Measurements from ENCODE around the gene TEKTIP1. TPM values are rescaled to one million over a fixed set of nuclear protein-coding genes. Genes with fewer than 3 reads are reported as not detected.

Gene TEKTIP1
- total and polyA plus RNA-seq, 2 donors from 2014 or later, result 1.2 to 9.2 TPM

DNA sequence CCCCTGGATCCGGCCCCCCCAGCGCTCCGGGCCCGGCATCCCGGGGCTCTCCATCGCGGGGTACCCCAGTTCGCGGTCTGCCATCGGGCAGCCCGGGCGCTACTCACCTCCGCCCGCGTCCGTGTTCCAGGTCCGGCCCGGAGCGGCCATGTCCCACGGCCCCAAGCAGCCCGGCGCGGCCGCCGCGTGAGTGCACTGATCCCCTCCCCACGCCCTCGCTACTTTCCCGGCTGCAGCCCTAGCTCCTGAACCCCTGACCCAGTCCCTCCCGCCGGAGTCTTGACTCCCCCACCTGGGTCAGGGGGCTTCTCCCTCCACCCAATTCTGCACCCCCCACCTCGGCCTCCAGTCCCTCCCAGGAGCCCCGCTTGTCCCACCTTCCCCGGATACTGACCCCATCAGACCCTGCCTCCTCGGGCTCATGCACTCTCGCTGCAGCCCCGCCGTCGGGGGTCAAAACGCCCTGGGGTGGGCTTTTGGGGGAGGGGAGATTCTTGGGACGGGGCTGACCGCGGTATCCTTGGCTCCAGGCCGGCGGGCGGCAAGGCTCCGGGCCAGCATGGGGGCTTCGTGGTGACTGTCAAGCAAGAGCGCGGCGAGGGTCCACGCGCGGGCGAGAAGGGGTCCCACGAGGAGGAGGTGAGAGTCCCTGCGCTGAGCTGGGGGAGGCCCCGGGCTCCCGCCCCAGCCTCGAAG, 34.3 kb downstream of the TEKTIP1 start:
- Histone ChIP-seq H3K27ac (ENCODE audit: low read depth in 2 of 2, low read length in 2 of 2) (no peak overlapping the region), H3K27me3 (ENCODE audit: control insufficient read depth, insufficient read depth, low read length) (no peaks in the 10 kb centered on the region), H3K9me3 (ENCODE audit: control insufficient read depth in 2 of 3, insufficient read depth in 1 of 3, low read length in 3 of 3) (no peaks in the 10 kb centered on the region), H3K4me1 (ENCODE audit: control insufficient read depth in 2 of 3, insufficient read depth in 2 of 3, low read depth in 1 of 3, low read length in 3 of 3) (peaks cover 0 to 4% (median 3%) of the 10 kb centered on the region in 3 donors), H3K4me3 (ENCODE audit: low read length in 3 of 3) (peak overlapping the region; percentile 57 to 76 (median 70)), H3K9ac (ENCODE audit: low read length in 3 of 3) (peak overlapping the region; percentile 18 to 65 (median 32)), H3K36me3 (ENCODE audit: control insufficient read depth in 2 of 3, insufficient read depth in 3 of 3, low read length in 3 of 3) (peaks cover 0 to 2% (median 0%) of the 10 kb centered on the region in 3 donors)
- no peak for TF ChIP-seq CTCF (IDR thresholded peaks at IDR 0.05; ENCODE audit: borderline replicate concordance, extremely low read depth, insufficient read depth)
- FAIRE-seq (no peak), DNase-seq (peak in 2 of 5 donors; percentile 46 to 87)
- intact Hi-C loops (cut with DNase I), result no loop called here

DNA sequence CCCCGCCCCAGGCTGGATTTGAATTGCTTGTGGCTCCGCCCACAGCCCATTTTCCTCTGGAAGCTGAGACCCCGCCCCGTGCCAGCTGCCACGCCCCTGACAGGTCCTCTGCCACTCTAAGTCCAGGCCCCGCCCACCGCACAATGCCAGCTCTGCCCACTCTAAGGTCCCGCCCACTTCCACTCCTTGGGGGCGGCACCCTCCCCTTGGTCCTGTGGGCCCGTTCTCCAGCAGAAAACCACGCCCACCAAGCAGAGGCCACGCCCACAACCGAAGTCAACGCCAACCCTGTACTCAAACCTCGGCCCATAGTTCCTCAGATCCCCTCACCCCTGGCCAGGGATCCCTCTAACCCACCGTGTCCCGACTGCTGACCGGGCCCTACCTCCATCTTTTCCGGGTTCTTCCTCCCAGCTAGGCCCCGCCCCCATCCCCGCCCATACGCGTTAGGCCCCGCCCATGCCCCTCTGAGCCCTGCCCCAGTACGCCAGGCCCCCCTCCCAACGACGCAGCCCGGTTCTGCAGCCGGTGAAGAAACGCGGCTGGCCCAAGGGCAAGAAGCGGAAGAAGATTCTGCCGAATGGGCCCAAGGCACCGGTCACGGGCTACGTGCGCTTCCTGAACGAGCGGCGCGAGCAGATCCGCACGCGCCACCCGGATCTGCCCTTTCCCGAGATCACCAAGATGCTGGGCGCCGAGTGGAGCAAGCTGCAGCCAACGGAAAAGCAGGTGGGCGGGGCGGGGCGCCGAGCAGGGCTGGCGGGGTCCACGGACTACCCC, 35.1 kb downstream of the TEKTIP1 start:
- H3K4me3 ChIP-seq (ENCODE audit: low read length in 3 of 3), result peak overlapping the region in 1 of 3 donors; percentile 76
- no peaks in the 10 kb centered on the region for H3K9me3 ChIP-seq (ENCODE audit: control insufficient read depth in 2 of 3, insufficient read depth in 1 of 3, low read length in 3 of 3)
- H3K27me3 ChIP-seq (ENCODE audit: control insufficient read depth, insufficient read depth, low read length), result no peaks in the 10 kb centered on the region
- intact Hi-C loops (cut with DNase I), result no loop called here
- peaks cover 0 to 2% (median 0%) of the 10 kb centered on the region in 3 donors for H3K36me3 ChIP-seq (ENCODE audit: control insufficient read depth in 2 of 3, insufficient read depth in 3 of 3, low read length in 3 of 3)
- H3K9ac ChIP-seq (ENCODE audit: low read length in 3 of 3), result no peak overlapping the region
- peaks cover 0 to 4% (median 3%) of the 10 kb centered on the region in 3 donors for H3K4me1 ChIP-seq (ENCODE audit: control insufficient read depth in 2 of 3, insufficient read depth in 2 of 3, low read depth in 1 of 3, low read length in 3 of 3)
- peak; percentile 87 to 96 (median 92) for DNase-seq
- no peak for TF ChIP-seq CTCF (IDR thresholded peaks at IDR 0.05; ENCODE audit: borderline replicate concordance, extremely low read depth, insufficient read depth)
- no peak overlapping the region for H3K27ac ChIP-seq (ENCODE audit: low read depth in 2 of 2, low read length in 2 of 2)
- FAIRE-seq, result no peak

DNA sequence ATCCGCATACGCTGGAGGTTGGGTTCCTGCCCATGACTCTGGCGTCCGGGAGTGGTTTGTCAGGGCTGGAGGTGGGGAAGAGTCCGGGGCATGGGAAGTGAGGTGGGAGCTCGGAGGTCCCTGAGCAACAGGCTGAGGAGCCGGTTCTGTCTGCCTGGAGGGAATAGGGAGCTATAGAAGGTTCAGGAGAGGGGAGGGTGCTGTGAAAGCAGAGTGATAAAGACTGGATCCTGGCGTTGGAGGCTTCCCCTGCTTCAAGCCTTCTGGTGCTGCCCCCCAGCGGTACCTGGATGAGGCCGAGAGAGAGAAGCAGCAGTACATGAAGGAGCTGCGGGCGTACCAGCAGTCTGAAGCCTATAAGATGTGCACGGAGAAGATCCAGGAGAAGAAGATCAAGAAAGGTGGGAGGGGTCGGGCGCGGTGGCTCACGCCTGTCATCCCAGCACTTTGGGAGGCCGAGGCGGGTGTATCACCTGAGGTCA, 36.3 kb downstream of the TEKTIP1 start:
- peaks cover 0 to 2% (median 0%) of the 10 kb centered on the region in 3 donors for H3K36me3 ChIP-seq (ENCODE audit: control insufficient read depth in 2 of 3, insufficient read depth in 3 of 3, low read length in 3 of 3)
- no peaks in the 10 kb centered on the region for H3K9me3 ChIP-seq (ENCODE audit: control insufficient read depth in 2 of 3, insufficient read depth in 1 of 3, low read length in 3 of 3)
- H3K9ac ChIP-seq (ENCODE audit: low read length in 3 of 3), result no peak overlapping the region
- TF ChIP-seq CTCF (IDR thresholded peaks at IDR 0.05; ENCODE audit: borderline replicate concordance, extremely low read depth, insufficient read depth), result no peak
- intact Hi-C loops (cut with DNase I), result no loop called here
- H3K4me3 ChIP-seq (ENCODE audit: low read length in 3 of 3), result no peak overlapping the region
- FAIRE-seq (no peak), DNase-seq (peak in 1 of 5 donors; percentile 51)
- H3K27me3 ChIP-seq (ENCODE audit: control insufficient read depth, insufficient read depth, low read length), result no peaks in the 10 kb centered on the region
- H3K27ac ChIP-seq (ENCODE audit: low read depth in 2 of 2, low read length in 2 of 2), result no peak overlapping the region
- peaks cover 0 to 4% (median 3%) of the 10 kb centered on the region in 3 donors for H3K4me1 ChIP-seq (ENCODE audit: control insufficient read depth in 2 of 3, insufficient read depth in 2 of 3, low read depth in 1 of 3, low read length in 3 of 3)

All from kidney (tissue), 14 donors.